ENCODE measurements around the gene ZNF25.
"Not testable (repeated sequence)": the region's sequence is repeated elsewhere in the genome, so short reads cannot be mapped to it uniquely, and the experiment has no call there.

Gene ZNF25

DNA sequence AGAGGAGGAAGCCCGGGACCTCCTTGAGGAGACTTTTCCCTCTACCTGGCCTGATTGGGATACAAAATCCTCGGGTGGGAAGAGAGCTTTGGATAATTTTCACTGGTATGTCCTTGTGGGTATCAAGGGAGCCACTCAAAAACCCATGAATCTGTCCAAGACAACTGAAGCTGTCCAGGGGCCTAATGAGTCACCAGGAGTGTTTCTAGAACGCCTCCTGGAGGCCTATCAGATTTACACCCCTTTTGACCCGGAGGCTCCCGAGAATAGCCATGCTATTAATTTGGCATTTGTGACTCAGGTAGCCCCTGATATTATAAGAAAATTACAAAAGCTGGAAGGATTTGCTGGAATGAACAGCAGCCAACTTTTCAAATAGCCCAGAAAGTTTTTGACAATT lies 38.6 kb downstream of the ZNF25 start:
- no peak for DNase-seq

DNA sequence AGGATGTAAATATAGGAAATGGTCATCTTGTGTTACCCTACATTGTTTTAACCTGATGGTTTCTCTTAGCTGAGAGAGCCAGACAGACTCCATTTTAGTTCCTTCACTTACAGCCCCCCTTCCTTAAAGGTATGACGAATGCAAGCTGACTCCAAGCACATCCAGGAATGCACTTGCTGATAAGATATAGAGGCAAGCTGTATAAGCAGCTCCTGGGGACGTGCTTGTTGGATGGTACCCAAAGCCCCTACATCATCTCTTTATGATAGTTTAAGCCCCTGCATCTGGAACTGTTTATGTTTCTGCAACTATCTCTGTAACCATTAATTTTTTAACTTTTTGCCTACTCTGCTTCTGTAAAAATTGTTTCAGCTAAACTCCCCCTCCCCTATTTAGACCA lies 41.7 kb downstream of the ZNF25 start:
- no peak for DNase-seq

DNA sequence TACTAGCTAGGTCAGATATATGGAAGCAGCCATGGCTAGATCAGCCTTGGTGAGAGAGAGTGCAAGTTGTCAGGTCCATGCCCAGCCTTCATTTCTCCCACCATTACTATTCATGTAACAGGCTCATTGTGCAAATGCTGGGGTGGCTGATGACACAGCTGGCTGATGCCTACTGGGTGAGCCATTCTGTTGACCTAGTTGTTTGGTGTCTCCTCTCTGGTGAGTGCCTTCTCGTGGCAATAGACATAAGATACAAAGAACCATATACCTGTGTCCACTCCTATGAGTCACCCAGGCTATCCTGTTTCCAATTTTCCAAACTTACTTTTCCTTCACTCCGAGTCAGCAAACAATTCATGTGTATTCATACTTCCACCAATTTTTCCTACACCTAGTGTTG lies 46.0 kb downstream of the ZNF25 start:
- DNase-seq, result no peak

DNA sequence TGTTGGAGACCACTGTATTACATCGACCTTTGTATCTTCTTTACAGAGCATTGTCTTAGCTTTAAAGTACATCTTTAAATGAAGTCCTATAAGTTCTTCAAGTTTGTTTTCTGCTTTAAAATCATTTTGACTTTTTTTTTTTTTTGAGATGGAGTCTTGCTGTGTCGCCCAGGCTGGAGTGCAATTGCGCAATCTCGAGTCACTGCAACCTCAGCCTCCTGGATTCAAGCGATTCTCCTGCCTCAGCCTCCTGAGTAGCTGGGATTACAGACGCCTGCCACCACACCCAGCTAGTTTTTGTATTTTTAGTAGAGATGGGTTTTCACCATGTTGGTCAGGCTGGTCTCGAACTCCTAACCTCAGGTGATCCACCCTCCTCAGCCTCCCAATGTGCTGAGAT lies 68.3 kb downstream of the ZNF25 start:
- DNase-seq, result not testable (repeated sequence)

DNA sequence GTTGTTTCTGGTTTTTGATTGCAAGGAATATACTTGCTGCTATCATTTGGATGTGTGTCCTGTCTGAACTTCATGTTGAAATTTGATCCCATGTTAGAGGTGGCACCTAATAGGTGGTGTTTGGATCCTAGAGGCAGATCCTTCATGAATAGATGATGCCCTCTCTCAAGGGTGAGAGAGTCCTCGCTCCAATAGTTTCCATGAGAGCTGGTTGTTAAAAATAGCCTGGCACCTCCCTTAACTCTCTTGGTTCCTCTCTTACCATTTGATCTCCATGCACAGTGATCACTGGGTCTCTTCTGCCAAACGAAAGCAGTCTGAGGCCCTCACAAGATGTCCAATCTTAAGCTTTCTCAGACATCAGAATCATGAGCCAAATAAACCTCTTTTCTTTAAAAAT lies 70.1 kb downstream of the ZNF25 start:
- no peak for DNase-seq

All from Kasumi-1 (cell line).